Brain microvascular endothelial cell (primary cell): ENCODE measurements around the gene KRT6A.

Experiments used
- DNase-seq: peaks from one replicate; pipeline ENCODE4 v3.0.0-alpha.2; 2020
- H3K27ac ChIP-seq: fragments of 250-450 bp; sonication (Bioruptor Pico); 2 replicates; pipeline ENCODE4 v1.5.1; 2020; ENCODE audit warnings: mild to moderate bottlenecking, moderate library complexity
- H3K27me3 ChIP-seq: fragments of 250-450 bp; sonication (Bioruptor Pico); replicated peaks from 2 replicates; pipeline ENCODE4 v1.5.1; 2020; ENCODE audit warnings: mild to moderate bottlenecking
- H3K36me3 ChIP-seq: fragments of 250-450 bp; sonication (Bioruptor Pico); replicated peaks from 2 replicates; pipeline ENCODE4 v1.5.1; 2020; ENCODE audit warnings: mild to moderate bottlenecking
- H3K4me3 ChIP-seq: 2 replicates; pipeline ENCODE4 v1.5.1; 2011; ENCODE audit warnings: low read depth, mild to moderate bottlenecking, control low read depth, low read length, moderate library complexity
- in situ Hi-C: cut with HindIII; loops from 2 replicates; pipeline ENCODE4 v1.10.0; 2017; ENCODE audit warnings: low sequenced_read_pairs, low pct_ligation_motif_present
- TF ChIP-seq, protein P1 (sequence below): IDR thresholded peaks from 2 replicates; pipeline ENCODE4 v1.5.1; 2011; ENCODE audit warnings: low read depth, mild to moderate bottlenecking, moderate library complexity, low read length, control low read depth, inconsistent platforms; ENCODE audit errors: missing control alignments

The KRT6A gene

GRCh38 chr12:52515319-52515646 is 22.2 kb upstream of the KRT6A start:
- Histone ChIP-seq H3K36me3 (no peaks in the 10 kb centered on the region), H3K27me3 (no peaks in the 10 kb centered on the region), H3K4me3 (no peak overlapping the region), H3K27ac (no peak overlapping the region)
- TF ChIP-seq, protein P1, sequence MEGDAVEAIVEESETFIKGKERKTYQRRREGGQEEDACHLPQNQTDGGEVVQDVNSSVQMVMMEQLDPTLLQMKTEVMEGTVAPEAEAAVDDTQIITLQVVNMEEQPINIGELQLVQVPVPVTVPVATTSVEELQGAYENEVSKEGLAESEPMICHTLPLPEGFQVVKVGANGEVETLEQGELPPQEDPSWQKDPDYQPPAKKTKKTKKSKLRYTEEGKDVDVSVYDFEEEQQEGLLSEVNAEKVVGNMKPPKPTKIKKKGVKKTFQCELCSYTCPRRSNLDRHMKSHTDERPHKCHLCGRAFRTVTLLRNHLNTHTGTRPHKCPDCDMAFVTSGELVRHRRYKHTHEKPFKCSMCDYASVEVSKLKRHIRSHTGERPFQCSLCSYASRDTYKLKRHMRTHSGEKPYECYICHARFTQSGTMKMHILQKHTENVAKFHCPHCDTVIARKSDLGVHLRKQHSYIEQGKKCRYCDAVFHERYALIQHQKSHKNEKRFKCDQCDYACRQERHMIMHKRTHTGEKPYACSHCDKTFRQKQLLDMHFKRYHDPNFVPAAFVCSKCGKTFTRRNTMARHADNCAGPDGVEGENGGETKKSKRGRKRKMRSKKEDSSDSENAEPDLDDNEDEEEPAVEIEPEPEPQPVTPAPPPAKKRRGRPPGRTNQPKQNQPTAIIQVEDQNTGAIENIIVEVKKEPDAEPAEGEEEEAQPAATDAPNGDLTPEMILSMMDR: no peak
- DNase-seq: no peak
- in situ Hi-C loops: no loop called here

DNA sequence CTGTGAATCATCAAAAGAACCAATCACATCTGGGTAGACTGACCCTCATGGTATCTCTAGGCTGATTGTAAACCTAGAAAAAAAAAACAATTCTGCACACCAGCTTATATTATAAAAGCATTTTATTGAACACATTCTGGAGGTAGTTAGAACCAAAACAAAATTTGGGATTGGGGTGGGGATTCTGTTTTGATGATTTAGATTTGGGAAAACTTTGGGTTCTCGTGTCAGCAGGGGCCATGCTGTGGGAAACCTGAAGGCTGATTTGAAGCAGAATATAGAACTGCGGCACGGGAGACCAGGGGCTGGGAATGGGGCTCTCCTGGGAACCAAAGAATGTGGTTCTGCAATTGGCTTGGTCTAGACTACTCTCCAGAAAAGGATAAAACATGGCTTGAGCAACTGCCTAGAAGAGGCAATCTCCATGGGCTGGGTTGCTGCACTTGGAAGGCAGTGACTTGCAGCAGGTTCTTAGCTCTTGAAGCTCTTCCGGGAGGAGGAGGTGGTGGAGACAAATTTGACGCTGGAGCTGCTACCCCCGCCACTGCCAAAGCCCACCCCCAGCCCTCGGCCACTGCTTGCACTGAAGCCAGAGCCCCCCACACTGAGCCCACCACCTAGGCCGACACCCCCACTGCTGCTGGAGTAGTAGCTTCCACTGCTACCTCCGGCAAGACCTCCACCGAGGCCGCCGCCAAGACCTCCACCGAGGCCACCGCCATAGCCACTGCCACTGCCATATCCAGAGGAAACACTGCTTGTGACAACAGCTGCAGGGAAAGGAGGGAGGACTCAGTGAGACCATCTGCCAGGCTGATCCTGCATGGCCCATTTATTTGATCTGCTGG is 21.6 kb upstream of the KRT6A start:
- H3K27ac ChIP-seq: no peak overlapping the region
- no peaks in the 10 kb centered on the region for H3K36me3 ChIP-seq
- no peaks in the 10 kb centered on the region for H3K27me3 ChIP-seq
- DNase-seq: no peak
- TF ChIP-seq, protein P1: no peak
- H3K4me3 ChIP-seq: no peak overlapping the region
- in situ Hi-C loops: no loop called here

- TF ChIP-seq, protein P1: no peak
- no peaks in the 10 kb centered on the region for H3K27me3 ChIP-seq
- in situ Hi-C loops: no loop called here
- H3K27ac ChIP-seq: no peak overlapping the region
- H3K36me3 ChIP-seq: no peaks in the 10 kb centered on the region
- no peak for DNase-seq
- H3K4me3 ChIP-seq: no peak overlapping the region
These were observed 20.7 kb upstream of the KRT6A start for GRCh38 chr12:52513736-52514135.

GRCh38 chr12:52508211-52508610 is 15.2 kb upstream of the KRT6A start:
- in situ Hi-C loops: no loop called here
- no peaks in the 10 kb centered on the region for H3K36me3 ChIP-seq
- TF ChIP-seq, protein P1: no peak
- no peak for DNase-seq
- H3K27me3 ChIP-seq: no peaks in the 10 kb centered on the region
- no peak overlapping the region for H3K27ac ChIP-seq
- H3K4me3 ChIP-seq: no peak overlapping the region

DNA sequence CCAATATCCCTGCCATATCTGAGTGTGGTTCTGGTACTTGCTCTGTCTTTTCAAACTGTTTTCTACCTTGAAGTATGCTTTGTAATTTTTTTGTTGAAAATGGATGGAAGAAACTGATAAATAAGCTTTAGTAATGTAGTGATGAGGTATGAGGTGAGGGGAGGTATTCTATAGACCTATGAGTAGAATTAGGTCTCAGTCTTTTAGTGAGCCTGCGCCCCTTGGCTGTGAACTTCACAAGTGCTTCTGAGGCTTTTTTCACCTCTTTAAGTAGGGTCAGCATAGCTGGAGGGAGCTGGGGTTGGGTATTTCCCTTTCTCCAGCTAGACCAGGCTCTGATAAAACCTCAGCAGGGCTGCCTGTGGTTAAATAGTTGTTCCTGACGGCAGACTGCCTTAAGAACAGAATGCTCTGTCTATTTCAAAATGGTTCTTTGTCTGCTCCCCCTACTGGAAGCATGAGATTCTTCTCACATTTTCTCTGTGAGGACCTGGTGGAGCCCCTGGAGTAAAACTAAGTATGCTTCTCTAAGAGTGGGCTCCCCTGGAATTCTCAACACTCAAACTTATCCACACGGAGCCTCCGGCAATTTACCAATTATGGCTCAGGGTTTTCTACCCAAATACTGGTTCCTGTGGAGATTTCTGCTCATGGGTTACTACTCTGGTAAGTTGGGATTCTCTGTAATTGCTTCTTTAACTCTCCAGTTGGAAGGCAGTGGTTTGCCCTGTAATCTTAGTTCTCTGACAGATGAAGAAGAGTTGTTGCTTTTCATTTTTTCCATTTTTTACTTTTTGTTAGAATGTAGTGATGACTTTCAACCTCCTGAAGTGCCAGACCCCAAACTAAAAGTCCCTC is 14.0 kb upstream of the KRT6A start:
- peak; percentile 78 for DNase-seq
- H3K27ac ChIP-seq: no peak overlapping the region
- in situ Hi-C loops: no loop called here

More for the DNA sequence above, 14.0 kb upstream of the KRT6A start:
- H3K27me3 ChIP-seq: no peaks in the 10 kb centered on the region
- TF ChIP-seq, protein P1: peak; percentile 75
- H3K36me3 ChIP-seq: no peaks in the 10 kb centered on the region
- no peak overlapping the region for H3K4me3 ChIP-seq
